IPS-NIHi11 (cell line): ENCODE results near the gene MVD.

ENCODE experiments used
- DNase-seq: peaks from one replicate; pipeline ENCODE4 v3.0.0; 2012; ENCODE audit warnings: mixed read lengths, low spot score

The MVD gene

DNA sequence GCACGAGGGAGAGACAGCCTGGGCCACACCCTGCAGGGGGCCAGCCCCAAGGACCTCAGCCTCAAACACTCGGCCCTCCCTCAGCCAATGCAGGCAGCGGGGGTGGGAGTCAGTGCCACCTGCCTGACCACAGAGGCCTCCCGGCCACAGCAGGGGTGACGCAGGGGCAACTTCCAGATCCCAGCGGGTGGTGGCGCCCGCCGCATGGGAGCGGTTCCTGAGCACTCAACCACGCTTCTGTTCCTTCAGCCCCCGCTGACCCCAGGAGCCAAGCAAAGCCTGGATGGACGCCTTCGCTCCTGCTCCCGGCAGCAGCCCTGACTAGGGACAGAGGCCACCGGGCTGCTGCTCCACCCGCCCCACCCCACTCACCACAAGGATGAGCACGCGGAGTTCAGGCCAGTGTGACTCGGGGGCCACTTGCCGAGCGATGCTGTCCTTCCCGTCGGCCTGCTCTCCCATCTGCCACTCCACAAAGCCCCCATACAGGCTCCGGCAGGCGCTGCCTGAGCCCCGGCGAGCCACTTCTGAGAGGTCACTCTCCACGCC is 7.1 kb downstream of the MVD start:
- no peak for DNase-seq

DNA sequence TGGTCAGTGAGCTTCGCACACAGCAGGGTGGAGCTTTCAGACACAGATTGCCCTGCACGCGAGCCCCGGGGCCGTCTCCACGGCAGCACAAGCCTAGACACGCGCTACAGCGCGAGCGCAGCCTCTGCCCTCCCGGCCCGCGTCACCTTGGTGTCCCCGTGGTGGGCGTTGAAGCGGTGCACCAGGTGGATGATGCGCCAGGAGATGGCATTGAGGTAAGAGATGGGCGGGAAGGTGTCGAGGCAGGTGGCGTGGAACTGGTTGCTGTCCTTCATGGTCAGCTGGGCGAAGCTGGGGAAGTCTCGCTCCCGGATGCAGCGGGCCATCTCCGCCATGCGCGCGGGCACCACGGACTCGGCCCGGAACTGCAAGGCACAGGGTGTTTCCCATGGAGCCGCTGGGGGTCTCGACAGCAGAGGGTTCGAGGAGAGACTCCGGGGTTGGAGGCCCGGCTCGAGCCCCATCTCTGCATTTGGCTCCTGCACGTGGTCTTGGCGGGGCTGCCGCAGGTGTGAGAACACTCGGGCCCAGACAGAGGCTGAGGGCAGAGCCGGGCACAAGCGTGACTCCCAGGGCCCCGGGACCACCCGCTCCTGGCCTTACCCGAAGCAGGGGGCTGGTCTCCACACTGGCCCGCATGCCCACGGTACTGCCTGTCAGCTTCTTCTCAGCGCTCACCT is 7.7 kb downstream of the MVD start:
- DNase-seq: no peak

- DNase-seq: no peak
Measured at GRCh38 chr16:88654363-88655052, 8.4 kb downstream of the MVD start.

DNA sequence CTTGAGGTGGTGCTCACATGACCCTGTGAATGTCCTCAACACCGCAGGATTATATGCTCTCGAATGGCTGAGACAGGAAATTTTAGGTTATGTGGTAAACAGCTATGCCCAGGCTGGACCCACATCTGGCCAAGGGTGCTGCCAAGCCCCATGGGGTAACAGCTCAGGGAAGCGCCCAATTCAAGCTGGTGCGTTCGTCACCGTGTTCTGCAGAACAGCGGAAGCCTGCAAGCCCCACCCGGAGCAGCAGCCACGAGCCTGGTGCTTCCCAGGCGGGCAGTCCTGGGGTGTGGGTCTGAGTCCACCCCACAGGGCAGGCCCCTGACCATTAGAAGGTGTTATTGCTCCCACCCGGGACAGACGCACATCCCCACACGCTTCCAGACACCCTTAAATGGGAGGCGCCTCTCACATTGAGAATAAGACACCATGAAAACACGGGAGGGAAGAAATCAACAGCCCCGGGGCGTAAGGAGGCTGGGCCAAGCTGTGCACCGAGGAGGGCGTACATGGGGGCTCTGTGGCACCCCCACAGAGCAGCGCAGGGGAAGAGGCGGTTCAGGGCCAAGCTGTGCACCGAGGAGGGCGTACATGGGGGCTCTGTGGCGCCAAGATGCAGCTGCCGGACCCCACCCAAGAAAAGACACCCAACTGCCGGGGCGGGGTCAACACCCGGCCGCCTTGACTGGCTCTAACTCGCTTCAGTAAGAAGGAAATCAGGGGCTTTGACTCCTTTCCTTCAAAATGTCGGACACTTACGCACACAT is 9.1 kb downstream of the MVD start:
- DNase-seq: no peak

DNA sequence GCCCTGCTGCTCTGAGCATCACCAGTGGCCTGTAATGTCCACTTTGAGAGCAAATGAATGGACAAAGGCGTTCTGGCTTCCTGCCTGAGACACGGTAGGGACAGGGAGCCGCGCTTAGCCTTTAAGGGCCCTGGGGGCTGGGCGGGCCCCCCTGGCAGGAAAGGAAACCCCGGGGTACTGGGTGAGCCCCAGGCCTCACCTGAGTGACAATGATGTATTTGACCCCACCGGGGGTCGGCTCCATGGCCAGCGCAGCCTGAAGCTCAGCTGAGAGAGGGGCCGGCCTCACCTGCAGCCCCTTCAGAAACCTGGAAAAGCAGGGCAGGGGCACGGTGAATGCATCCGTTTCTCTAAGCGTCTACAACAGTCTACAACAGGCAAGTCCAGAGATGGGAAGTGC is 9.8 kb downstream of the MVD start:
- DNase-seq: no peak

- no peak for DNase-seq
Measured at GRCh38 chr16:88652762-88653063, 10.2 kb downstream of the MVD start.

DNA sequence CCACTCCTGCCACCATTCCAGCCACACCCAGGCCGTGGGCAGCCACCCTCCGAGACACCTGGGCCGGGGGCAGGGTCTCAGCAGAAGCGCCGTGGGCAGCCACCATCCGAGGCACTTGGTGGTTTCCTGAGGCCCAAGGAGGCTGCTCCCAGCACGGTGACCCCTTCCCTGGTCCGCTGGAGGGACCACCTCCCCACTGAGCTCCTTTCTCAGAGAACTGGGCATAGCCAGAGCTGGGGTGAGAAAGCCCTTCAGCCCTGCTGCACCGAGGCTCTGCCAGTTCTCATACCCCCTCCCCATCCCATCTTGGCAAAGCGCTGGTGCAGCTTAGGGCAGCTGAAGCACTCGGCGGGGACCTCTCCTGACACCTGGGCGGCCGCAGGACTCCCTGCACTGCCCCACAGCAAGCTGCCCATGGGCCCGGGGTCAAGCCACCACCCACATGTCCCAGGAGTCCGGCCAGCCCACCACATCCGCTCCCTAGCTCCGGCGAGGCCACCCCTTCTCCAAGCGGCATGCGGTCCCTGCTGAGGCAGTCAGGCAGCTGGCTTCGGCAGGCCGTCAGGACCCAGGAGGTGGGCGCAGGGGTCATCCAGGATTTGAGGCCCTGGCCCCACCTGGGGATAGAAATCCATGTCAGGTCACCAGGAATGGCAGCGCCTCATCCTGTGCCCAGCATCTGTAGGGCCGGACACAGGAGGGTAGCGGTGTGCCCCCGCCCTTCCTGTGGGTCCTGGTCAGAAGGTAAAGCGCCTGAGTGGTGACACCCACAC is 10.7 kb downstream of the MVD start:
- DNase-seq: no peak

DNA sequence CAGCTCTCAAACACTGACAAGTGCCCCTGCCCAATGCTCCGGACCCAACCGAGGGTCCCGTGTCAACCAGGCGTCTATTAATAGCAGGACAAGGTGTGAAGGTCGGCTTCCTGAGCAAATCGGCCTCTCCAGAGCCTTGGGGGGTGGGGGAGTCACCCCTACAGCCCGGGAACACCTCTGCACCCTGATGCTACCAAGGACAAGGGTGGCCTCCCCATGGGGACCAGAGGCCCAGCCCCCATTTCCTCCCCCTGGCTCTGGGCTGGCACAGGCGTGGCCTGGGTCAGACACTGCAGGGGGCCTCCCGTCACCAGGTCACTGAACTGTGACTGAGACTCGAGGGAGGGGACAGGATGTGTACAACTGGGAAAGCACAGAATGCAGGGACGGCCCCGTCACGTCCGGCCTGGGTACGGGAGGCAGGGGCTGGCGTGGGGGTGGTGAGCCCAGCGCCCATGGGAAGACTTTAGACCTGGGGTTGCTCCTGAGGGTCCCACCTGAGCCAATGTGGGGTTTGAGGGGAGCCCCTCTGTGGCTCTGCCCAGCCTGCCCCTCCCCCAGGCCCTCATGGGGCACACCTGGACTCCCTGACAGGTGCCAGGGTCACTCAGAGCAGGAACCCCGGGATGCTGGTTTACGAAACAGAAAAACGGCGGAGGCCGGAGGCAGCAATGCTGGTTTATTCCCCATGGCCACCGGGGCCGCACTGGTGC is 11.5 kb downstream of the MVD start:
- DNase-seq: peak; percentile 65

- DNase-seq: peak; percentile 94
Measured at GRCh38 chr16:88650749-88651275, 12.1 kb downstream of the MVD start, which contains the start of gene CYBA. Gene CYBA (minus strand): TSS chr16:88651053. CDS start chr16:88651013, 40 bp downstream.

DNA sequence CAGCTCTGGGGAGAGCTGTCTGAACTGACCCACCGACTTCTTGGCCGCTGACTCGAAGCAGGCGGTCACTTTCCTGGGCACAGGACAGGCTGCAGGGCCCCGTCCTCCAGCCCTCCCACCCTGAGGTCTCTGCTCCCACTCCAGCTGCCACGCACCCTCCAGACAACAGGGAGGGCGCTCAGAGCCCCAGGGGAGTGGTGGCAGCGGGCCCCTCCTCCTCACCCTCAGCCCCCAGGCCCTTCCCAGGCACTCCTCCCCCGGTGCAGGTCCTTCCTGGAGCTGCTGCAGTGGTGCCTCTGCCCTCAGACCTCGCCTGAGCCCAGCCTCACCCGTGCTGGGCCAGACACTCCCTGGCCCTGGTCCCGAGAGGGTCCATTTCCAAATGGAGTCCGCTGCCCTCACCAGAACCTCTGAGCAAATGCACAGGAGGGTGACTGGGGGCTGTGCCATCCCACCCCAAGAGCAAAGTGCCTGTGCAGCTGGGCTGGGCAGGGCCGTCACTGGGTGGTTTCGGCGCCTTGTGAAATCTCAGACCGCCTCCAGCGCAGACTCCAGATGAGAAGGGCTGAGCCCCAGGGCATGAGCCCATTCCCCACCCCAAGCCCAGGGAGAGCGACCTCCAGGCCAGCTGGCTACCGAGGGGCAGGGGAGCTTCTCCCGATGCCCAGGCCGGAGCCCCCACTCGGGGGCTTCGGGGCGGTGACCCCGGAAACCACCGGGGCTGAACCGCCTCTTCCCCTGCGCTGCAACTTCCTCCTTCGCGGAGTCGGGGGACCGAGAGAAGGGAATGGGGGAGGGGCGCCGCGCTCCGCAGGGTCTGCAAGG is 12.8 kb downstream of the MVD start:
- peak; percentile 68 for DNase-seq

DNA sequence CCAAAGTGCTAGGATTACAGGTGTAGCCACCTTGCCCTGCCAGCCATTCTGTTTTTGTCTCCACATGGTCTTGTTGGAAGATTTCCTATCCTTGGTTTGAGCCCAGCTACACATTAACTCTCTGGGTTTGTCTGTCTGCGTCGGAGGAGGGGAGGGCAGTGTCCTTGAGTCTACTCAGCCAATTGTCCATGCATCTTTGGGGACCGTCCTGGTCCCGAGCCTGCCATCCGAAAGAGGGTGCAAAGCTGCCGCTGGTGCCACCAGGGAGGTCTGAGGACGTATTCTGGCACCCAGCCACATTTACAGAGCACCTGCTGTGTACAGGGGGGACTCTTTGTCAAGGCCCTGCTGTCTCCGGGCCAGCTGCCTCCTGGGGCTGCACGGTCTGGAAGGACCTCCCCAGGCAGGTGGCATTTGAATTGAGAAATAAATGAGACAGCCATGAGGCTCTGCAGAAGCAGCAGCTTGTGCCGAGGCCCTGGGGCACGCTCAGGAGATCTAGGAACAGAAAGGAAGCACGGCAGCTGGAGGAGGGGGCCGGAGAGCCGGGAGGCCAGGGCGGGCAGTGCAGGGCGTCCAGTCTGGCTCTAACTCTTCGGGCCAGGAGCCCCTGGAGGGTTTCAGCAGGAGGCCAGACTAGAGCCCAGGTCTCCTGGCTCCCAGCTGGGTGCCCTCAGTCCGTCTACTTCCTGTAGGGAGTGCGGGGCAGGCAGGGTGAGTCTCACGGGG is 13.5 kb downstream of the MVD start:
- DNase-seq: no peak

GRCh38 chr16:88647178-88648070 is 15.5 kb downstream of the MVD start:
- no peak for DNase-seq

DNA sequence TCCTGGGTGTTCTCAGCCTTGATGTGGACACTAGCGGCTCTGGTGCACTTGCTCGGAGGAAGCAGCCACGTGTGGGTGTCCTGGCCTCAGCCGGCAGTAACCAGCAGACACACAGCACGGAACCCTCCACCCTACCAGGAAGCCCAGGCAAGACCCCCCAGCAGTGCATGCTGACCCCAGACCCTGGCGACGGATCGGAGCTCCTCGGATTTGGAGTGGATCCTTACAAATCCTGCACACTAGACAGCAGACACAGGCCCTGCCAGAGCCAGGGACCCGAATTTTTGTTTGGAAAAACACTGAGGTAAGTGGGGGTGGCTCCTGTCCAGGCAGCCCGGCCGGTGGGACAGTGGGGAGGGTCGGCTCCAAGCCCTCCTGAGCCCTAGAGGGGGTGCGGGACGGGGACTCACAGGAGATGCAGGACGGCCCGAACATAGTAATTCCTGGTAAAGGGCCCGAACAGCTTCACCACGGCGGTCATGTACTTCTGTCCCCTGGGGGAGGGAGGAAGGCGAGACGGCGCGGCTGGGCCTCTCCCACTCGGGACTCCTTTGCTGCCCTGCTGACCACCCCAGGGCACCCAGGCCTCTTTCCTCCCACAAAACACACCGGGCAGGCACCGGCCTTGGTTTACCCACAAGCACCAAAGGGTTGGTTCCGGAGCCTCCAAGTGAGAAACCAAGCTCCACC is 16.4 kb downstream of the MVD start:
- no peak for DNase-seq

- DNase-seq: no peak
Measured at GRCh38 chr16:88645941-88646340, 16.9 kb downstream of the MVD start.

GRCh38 chr16:88645455-88645854 is 17.4 kb downstream of the MVD start:
- DNase-seq: no peak

GRCh38 chr16:88643644-88643932 is 19.3 kb downstream of the MVD start:
- no peak for DNase-seq

- DNase-seq: no peak
Measured at GRCh38 chr16:88642881-88643643, 19.8 kb downstream of the MVD start.
